ENCODE results near the gene FHOD3. TPM values are rescaled to one million over a fixed set of nuclear protein-coding genes. Genes with fewer than 3 reads are reported as not detected.
"Not testable (repeated sequence)": the region's sequence is repeated elsewhere in the genome, so short reads cannot be mapped to it uniquely, and the experiment has no call there.

Gene FHOD3
- total RNA-seq, 1 donor from 2014 or later, result not detected

- Mint-ChIP-seq H3K4me3 (ENCODE audit: low read depth) (no peak overlapping the region), H3K9me3 (no peaks in the 10 kb centered on the region), H3K36me3 (ENCODE audit: low read depth) (no peaks in the 10 kb centered on the region), H3K27me3 (ENCODE audit: low read depth) (peaks cover 2% of the 10 kb centered on the region), H3K4me1 (ENCODE audit: low read depth) (no peaks in the 10 kb centered on the region), H3K27ac (no peak overlapping the region)
- no peak for DNase-seq (ENCODE audit: low spot score)
- intact Hi-C loops (cut with micrococcal nuclease), result no loop called here
Observed at GRCh38 chr18:36706134-36706881, 408.8 kb downstream of the FHOD3 start.

GRCh38 chr18:36708366-36708765 lies 410.9 kb downstream of the FHOD3 start:
- no peaks in the 10 kb centered on the region for H3K9me3 Mint-ChIP-seq
- H3K4me3 Mint-ChIP-seq (ENCODE audit: low read depth), result no peak overlapping the region
- H3K36me3 Mint-ChIP-seq (ENCODE audit: low read depth), result no peaks in the 10 kb centered on the region
- no peak overlapping the region for H3K27ac Mint-ChIP-seq
- no peaks in the 10 kb centered on the region for H3K4me1 Mint-ChIP-seq (ENCODE audit: low read depth)
- intact Hi-C loops (cut with micrococcal nuclease), result no loop called here
- peaks cover 7% of the 10 kb centered on the region for H3K27me3 Mint-ChIP-seq (ENCODE audit: low read depth)
- DNase-seq (ENCODE audit: low spot score), result no peak

- Mint-ChIP-seq H3K9me3 (no peaks in the 10 kb centered on the region), H3K36me3 (ENCODE audit: low read depth) (no peaks in the 10 kb centered on the region), H3K4me1 (ENCODE audit: low read depth) (no peaks in the 10 kb centered on the region), H3K27me3 (ENCODE audit: low read depth) (peaks cover 7% of the 10 kb centered on the region), H3K27ac (no peak overlapping the region), H3K4me3 (ENCODE audit: low read depth) (no peak overlapping the region)
- DNase-seq (ENCODE audit: low spot score), result no peak
- intact Hi-C loops (cut with micrococcal nuclease), result no loop called here
Observed at GRCh38 chr18:36709315-36709714, 411.8 kb downstream of the FHOD3 start.

- Mint-ChIP-seq H3K27ac (no peak overlapping the region), H3K4me3 (ENCODE audit: low read depth) (no peak overlapping the region), H3K27me3 (ENCODE audit: low read depth) (peaks cover 5% of the 10 kb centered on the region), H3K4me1 (ENCODE audit: low read depth) (no peaks in the 10 kb centered on the region), H3K36me3 (ENCODE audit: low read depth) (no peaks in the 10 kb centered on the region), H3K9me3 (no peaks in the 10 kb centered on the region)
- intact Hi-C loops (cut with micrococcal nuclease), result no loop called here
- no peak for DNase-seq (ENCODE audit: low spot score)
Observed at GRCh38 chr18:36711014-36711725, 413.7 kb downstream of the FHOD3 start.

GRCh38 chr18:36711813-36712444 lies 414.4 kb downstream of the FHOD3 start:
- no peak for DNase-seq (ENCODE audit: low spot score)
- Mint-ChIP-seq H3K36me3 (ENCODE audit: low read depth) (no peaks in the 10 kb centered on the region), H3K9me3 (no peaks in the 10 kb centered on the region), H3K27me3 (ENCODE audit: low read depth) (peaks cover 5% of the 10 kb centered on the region), H3K4me3 (ENCODE audit: low read depth) (no peak overlapping the region), H3K4me1 (ENCODE audit: low read depth) (no peaks in the 10 kb centered on the region), H3K27ac (no peak overlapping the region)
- intact Hi-C loops (cut with micrococcal nuclease), result no loop called here

- Mint-ChIP-seq H3K4me1 (ENCODE audit: low read depth) (no peaks in the 10 kb centered on the region), H3K36me3 (ENCODE audit: low read depth) (no peaks in the 10 kb centered on the region), H3K4me3 (ENCODE audit: low read depth) (no peak overlapping the region), H3K27ac (no peak overlapping the region), H3K27me3 (ENCODE audit: low read depth) (peaks cover 5% of the 10 kb centered on the region), H3K9me3 (no peaks in the 10 kb centered on the region)
- intact Hi-C loops (cut with micrococcal nuclease), result no loop called here
- DNase-seq (ENCODE audit: low spot score), result no peak
Observed at GRCh38 chr18:36714476-36714875, 417.0 kb downstream of the FHOD3 start.

GRCh38 chr18:36717422-36718110 lies 420.1 kb downstream of the FHOD3 start:
- H3K4me3 Mint-ChIP-seq (ENCODE audit: low read depth), result no peak overlapping the region
- H3K27ac Mint-ChIP-seq, result no peak overlapping the region
- intact Hi-C loops (cut with micrococcal nuclease), result no loop called here
- no peaks in the 10 kb centered on the region for H3K9me3 Mint-ChIP-seq
- H3K27me3 Mint-ChIP-seq (ENCODE audit: low read depth), result peaks cover 2% of the 10 kb centered on the region
- H3K36me3 Mint-ChIP-seq (ENCODE audit: low read depth), result no peaks in the 10 kb centered on the region
- H3K4me1 Mint-ChIP-seq (ENCODE audit: low read depth), result no peaks in the 10 kb centered on the region
- no peak for DNase-seq (ENCODE audit: low spot score)

- no peak for DNase-seq (ENCODE audit: low spot score)
- H3K9me3 Mint-ChIP-seq, result no peaks in the 10 kb centered on the region
- H3K4me1 Mint-ChIP-seq (ENCODE audit: low read depth), result no peaks in the 10 kb centered on the region
- no peaks in the 10 kb centered on the region for H3K36me3 Mint-ChIP-seq (ENCODE audit: low read depth)
- peaks cover 3% of the 10 kb centered on the region for H3K27me3 Mint-ChIP-seq (ENCODE audit: low read depth)
- H3K27ac Mint-ChIP-seq, result no peak overlapping the region
- intact Hi-C loops (cut with micrococcal nuclease), result no loop called here
- H3K4me3 Mint-ChIP-seq (ENCODE audit: low read depth), result no peak overlapping the region
Observed at GRCh38 chr18:36718705-36719328, 421.3 kb downstream of the FHOD3 start.

GRCh38 chr18:36719630-36720029 lies 422.1 kb downstream of the FHOD3 start:
- Mint-ChIP-seq H3K27me3 (ENCODE audit: low read depth) (peaks cover 3% of the 10 kb centered on the region), H3K4me1 (ENCODE audit: low read depth) (no peaks in the 10 kb centered on the region), H3K36me3 (ENCODE audit: low read depth) (no peaks in the 10 kb centered on the region), H3K9me3 (no peaks in the 10 kb centered on the region), H3K4me3 (ENCODE audit: low read depth) (no peak overlapping the region), H3K27ac (no peak overlapping the region)
- DNase-seq (ENCODE audit: low spot score), result no peak
- intact Hi-C loops (cut with micrococcal nuclease), result no loop called here

- intact Hi-C loops (cut with micrococcal nuclease); H3K4me1 Mint-ChIP-seq (ENCODE audit: low read depth); DNase-seq (ENCODE audit: low spot score); H3K27ac Mint-ChIP-seq; H3K4me3 Mint-ChIP-seq (ENCODE audit: low read depth); H3K27me3 Mint-ChIP-seq (ENCODE audit: low read depth); H3K9me3 Mint-ChIP-seq; H3K36me3 Mint-ChIP-seq (ENCODE audit: low read depth): not testable (repeated sequence)
Observed at GRCh38 chr18:36721351-36721750, 423.8 kb downstream of the FHOD3 start.

GRCh38 chr18:36724169-36724568 lies 426.7 kb downstream of the FHOD3 start:
- DNase-seq (ENCODE audit: low spot score), result no peak
- intact Hi-C loops (cut with micrococcal nuclease), result no loop called here
- Mint-ChIP-seq H3K9me3 (no peaks in the 10 kb centered on the region), H3K4me3 (ENCODE audit: low read depth) (no peak overlapping the region), H3K36me3 (ENCODE audit: low read depth) (no peaks in the 10 kb centered on the region), H3K27me3 (ENCODE audit: low read depth) (peaks cover 3% of the 10 kb centered on the region), H3K27ac (no peak overlapping the region), H3K4me1 (ENCODE audit: low read depth) (no peaks in the 10 kb centered on the region)

- Mint-ChIP-seq H3K9me3 (no peaks in the 10 kb centered on the region), H3K4me3 (ENCODE audit: low read depth) (no peak overlapping the region), H3K4me1 (ENCODE audit: low read depth) (no peaks in the 10 kb centered on the region), H3K36me3 (ENCODE audit: low read depth) (no peaks in the 10 kb centered on the region), H3K27ac (no peak overlapping the region), H3K27me3 (ENCODE audit: low read depth) (peaks cover 3% of the 10 kb centered on the region)
- DNase-seq (ENCODE audit: low spot score), result no peak
- intact Hi-C loops (cut with micrococcal nuclease), result no loop called here
Observed at GRCh38 chr18:36724591-36725001, 427.1 kb downstream of the FHOD3 start.
